GM19324 (cell line): ENCODE data around the gene FAM229B.
"Not testable (repeated sequence)": the region's sequence is repeated elsewhere in the genome, so short reads cannot be mapped to it uniquely, and the experiment has no call there.

Source experiments
- ATAC-seq: cut with Tn5 transposase; IDR thresholded peaks from one replicate; pipeline ENCODE4 v1.9.1; 2021; ENCODE audit warnings: mild to moderate bottlenecking, moderate library complexity; ENCODE audit not compliant: unreplicated experiment, low FRiP score

The FAM229B gene

DNA sequence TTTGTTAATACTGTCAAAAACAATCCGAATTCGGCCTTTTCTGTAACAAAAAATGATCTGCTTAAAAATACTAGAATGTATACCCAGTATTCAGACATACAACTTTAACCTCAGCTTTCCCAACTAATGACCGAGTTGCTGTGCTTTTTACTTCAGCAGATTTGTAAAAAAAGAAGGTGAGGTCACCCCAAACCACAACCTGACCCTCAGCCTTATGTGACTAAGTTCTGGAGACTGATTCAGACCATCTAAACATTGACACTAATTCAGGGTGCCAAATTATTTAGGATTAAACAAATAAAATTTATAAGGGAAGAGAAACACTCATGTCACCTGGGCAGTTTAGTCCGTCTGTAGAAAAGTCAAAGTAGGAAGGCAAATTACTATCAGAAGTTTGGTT lies 25.8 kb upstream of the FAM229B start:
- ATAC-seq, result no peak

DNA sequence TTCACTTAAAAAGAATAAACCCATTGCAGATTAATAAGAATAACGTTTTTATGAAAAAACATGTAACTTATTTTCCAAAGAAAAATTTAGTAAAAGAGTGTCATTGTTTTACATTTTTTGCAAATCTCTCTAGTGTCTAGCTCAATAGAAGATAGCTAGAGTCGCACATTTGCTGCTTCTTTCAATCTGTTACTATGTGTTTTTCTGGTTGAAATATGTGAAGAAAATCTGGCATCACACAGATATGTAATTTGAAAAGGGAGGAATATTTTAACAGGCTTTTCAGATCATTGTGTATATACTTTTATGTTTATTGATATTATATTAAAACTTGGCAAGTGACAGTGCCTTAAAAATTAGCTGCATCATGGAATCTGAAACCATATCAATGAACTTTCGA lies 24.4 kb upstream of the FAM229B start:
- no peak for ATAC-seq

DNA sequence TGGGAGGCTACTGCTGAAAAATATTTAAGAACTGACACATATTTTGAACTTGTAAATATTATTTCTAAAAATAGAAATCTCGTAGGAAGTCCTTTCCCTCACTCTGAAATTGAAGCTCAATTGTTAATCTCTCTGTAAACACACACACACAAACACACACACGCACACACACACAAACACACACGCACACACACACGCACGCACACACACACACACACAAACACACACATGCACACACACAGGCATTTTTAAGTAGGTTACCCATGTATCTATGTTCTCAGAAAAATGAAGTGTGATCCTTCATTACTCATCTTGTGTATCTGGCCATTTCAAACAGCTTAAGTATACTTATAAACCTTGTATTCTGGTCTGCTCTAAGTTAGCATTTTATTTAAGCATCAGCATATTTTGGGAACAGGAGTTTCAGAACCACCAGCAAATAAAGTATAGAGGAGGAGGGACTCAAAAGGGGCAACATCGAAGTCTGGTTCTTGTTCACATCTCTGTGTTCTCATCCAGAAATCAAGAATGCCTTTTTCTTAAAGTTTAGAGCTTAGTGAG lies 21.9 kb upstream of the FAM229B start:
- no peak for ATAC-seq

DNA sequence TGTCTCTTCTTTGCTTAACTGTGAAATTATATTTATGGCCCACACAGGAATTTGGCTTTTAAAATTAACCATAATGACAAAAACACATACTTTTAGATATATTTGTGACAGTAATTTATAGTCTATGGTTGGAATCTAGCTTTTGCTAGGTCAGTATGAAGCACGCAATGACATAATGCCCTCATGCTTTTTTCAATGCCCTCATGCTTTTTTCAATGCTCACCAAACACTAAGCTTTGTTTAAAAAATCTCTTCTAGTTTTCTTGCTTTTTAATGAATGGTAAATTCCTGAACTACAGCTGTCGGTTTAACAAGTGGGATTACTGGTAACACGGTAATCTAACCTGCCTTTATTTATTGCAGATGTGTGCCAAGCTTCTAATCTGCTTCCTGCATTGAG lies 20.8 kb upstream of the FAM229B start:
- no peak for ATAC-seq

DNA sequence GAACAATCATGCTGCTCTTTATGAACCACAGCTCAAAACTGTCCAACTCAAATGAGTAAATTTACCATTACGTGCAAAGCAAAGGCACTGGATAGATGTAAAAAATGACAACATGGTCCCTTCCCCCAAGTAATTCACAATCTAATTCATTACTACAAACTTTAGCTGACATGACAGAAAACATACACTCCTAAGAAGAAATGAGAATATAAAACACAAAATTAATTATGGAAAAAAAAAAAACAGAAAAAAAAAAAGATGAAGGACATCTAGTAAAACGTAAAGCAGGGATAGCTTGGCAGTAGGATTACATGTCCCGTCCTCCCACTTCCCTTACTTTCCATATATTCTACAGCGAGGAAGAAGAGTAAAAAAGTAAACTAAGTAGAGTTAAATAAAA lies 5.8 kb upstream of the FAM229B start:
- ATAC-seq, result no peak

DNA sequence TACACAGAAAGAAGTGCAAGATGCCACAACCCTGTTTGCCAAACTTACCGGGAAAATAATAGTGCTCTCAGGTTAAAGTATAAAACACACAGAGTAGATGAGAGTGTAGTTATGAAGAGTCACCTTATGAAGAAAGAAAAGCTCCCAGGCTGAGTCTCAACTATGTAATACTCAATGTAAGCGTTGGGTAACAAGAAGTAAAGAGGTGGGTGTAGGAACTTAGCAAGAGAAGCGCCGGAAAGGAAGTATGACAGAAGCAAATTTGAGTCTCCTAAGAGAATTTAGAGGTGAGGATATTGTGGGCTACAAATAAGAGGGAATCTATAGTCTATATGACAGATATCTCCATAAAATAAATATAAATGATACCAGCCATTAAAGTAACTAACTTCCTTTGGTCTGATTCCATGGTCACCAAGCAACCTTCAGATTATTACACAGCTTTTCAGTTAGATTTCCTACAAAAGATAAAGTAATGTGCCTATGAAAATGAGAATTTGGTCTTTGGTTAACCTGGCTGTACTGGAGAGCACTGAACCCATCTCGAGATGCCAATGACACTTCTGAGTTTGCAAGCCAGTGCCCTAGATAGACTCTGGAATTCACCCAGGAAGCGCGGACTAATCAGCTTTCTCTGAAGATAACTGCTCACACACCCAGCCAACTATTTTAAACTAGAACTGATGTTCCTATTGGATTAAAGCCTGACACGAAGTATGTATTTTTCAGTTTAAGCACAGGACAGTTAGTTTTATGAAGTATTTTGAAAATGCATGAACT lies 1.9 kb upstream of the FAM229B start:
- ATAC-seq, result no peak

DNA sequence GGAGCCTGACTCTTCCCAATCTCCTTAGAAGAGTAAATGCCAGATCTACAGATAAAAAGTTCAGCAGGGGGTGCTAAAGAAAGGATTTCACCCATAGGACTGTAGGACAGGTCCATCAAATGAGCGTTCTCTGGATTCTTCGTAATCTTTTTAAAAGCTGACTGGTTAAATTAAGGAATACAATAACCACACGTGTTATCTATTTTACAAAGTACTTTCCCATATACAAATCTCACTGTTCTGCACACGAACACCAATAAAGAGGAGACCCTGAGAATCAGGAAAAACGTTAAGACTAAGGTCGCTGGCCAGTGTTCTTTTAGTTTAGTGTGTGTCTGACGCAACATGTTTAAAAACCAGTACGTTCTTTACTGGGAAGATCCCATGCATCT lies 651 bp upstream of the FAM229B start:
- ATAC-seq, result no peak

DNA sequence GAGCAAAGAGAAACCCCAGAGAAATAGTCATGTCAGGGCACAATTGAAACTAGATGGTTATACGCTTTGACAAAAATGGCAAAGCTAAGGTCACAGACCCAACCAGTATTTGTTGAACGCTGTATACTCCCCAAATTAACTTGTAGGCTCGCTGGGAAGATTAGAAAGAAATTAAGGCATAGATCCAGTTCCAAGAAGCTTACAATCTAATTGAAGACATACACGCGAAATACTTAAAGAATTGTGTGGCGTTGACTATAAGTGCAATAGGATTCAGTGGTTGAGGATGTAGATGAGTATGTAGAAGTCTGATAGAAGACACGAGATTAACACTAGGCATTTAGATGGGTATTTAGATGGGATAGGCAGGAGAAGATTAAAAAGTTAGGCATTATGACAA lies 525 bp downstream of the FAM229B start:
- ATAC-seq, result no peak

DNA sequence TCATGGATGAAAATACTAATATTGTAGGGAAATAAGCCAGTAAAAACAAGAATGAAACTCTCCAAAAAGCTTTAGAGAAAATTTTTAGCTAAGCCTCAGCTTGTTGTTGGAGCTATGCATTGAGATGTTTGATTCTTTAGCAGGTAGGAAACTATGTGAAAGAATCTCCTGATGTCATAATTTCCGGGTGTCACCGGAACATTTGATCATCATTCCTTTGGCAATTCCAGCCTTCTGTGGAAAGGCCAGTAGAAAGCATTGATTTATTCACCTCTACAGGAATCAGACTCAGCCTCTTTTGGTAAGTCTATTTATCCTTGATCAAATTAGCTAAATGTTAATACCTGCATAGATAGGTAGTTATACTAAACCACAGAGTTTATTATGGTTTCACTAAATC lies 9.5 kb downstream of the FAM229B start:
- no peak for ATAC-seq

DNA sequence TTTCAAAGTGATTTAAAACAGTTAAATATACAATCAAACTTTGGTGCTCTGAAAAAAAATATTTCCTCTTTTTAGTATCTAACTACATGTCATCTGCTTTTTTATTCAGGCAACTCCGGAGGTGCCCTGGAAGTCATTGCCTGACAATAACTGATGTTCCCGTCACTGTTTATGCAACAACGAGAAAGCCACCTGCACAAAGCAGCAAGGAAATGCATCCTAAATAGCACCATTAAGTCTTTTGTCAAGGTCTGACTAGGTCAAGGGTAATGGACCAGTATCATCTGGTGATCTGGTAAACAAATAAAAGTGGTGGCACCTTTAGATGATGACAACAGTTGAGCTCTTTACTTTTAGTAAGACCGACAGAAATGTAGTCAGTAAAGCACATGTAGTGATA lies 13.2 kb downstream of the FAM229B start:
- ATAC-seq, result no peak

DNA sequence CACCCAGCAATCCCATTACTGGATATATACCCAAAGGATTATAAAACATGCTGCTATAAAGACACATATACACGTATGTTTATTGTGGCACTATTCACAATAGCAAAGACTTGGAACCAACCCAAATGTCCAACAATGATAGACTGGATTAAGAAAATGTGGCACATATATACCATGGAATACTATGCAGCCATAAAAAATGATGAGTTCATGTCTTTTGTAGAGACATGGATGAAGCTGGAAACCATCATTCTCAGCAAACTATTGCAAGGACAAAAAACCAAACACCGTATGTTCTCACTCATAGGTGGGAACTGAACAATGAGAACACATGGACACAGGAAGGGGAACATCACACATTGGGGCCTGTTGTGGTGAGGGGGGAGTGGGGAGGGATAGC lies 18.6 kb downstream of the FAM229B start:
- ATAC-seq, result not testable (repeated sequence)

DNA sequence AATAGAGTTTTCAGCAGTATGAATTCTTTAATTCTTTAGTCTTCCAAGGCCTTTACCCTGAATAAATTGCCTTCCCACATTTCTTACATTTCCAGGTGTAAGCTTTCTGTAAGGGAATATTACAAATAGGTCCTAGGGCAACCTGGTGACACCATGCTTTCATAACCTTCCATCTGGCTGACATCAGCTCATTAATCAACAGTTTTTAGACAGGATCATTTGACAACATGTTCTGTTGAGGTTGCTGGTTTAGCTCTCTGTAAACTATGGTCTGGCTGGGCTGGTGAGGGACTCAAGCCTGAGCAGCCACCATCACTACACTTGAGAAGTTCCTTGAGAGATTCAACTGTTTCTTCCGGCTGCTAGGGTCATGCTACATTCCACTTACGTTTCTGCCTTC lies 19.2 kb downstream of the FAM229B start:
- ATAC-seq, result no peak

DNA sequence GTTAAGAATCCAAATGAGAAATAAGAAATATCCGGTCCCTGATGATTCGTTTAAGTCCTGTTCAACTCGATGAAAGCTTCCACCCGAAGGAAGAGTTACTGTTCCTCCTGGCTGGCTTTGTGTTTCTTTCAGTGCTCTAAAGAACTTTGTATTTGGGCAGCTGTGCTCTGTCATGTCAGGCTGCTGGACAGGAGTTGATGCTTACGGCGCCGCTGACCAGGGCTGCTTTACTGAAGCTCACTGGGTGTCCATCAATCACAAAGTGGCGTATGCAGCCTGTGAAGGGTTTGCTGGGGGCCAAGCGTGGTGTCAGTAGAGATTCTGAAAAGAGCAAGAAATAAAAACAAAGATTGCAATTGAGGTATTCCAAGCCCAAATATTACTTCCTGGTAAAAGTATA lies 21.9 kb downstream of the FAM229B start:
- no peak for ATAC-seq

DNA sequence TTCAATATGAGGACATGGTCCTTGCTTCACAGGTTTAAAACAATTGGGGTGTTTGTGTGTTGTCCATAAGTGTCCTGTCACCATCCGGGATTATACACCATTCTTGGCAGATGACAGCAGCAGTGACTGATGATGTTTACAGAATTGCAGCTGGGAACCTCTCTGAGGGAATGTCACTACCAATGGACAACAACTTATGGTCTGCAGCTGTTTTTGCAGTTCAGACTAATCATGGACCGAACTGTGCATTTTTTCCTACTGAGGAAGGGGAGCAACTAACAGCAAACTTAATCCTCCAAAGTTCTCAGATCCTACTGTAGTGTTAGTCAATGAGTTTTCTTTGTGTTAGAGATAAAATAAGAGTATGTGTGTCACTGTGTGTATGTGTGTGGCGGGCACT lies 26.0 kb downstream of the FAM229B start:
- no peak for ATAC-seq

DNA sequence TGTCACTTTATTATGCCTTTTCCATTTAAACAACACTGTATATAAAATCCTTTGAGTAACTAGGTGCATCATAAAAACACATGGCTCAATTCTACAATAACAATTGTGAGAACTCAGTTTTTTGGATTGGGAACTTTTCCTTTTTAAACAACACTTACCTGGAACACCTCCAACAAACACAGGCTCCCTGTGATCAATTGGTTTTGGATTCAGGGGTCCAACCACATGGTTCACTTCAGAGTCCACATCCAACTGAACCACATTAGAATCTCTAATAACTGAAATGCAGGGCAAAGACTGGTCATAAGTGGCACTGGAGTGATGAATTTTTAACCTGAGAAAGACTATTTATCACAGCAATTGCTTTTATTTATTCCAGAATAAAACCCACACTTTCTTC lies 26.5 kb downstream of the FAM229B start:
- no peak for ATAC-seq

DNA sequence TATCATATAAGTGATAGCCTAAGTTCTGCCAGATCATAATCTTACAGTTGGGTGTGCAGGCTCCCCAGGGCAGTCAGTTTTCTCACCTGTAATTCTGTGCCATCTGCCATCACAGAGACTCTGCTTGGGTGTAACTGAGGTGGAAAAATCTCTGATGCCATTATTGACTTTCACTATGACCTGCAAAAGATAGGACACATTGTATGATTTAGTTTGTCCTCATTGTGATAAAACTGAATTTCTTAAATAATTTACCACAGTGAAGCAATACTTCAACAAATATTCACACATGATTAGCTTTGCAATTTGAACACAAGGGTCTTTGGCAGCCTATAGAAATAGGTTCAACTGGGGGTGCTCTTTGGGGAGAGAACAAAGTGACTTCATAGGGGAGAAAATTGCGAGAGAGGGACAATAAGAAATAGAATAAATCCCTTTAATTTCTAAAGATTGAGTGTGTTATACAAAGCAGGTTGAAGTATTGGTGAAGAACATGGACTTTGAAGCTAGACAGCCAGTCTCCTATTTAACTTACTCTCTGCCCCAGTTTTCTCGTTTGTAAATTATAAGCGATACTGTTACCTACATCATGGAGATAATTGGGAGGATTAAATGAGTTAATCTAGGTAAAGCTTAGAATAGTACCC lies 27.3 kb downstream of the FAM229B start:
- ATAC-seq, result no peak

DNA sequence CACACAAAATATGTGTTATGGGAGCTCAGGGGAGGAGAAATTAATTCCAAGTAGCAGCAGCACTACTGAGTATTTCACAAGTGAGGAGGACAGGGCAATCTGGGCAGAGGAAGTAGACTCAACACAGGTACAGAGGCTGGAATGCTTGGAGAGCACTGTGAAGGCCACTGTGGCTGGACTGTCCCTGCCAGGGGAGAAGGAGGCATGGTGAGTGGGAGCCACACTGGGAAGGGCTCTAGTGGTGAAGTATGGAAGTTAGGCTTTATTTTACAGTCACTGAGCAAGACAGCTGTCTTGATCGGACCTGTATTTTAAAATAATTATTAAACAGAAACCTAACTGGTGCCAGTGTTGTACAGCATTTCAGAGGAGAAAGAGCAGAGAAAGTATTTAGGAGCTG lies 28.8 kb downstream of the FAM229B start:
- ATAC-seq, result no peak

DNA sequence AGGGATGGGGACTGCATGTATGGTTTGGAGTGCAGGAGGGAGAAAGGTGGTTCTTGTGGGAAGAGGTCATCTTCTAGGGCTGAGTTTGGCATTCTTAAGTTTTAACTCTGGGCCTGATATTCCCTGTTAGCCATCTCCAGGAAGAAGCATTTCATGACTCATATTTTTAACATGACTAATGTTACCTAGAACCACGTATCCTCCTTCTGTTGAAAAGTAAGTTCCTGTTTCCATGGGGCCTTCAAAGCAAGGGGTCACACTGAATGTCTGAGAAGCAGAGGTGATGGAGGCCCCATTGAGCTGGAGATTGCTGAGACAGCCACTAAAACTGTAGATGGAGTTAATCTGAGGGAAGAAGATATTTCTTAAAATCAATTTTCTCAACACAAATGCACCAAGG lies 30.2 kb downstream of the FAM229B start:
- ATAC-seq, result no peak

DNA sequence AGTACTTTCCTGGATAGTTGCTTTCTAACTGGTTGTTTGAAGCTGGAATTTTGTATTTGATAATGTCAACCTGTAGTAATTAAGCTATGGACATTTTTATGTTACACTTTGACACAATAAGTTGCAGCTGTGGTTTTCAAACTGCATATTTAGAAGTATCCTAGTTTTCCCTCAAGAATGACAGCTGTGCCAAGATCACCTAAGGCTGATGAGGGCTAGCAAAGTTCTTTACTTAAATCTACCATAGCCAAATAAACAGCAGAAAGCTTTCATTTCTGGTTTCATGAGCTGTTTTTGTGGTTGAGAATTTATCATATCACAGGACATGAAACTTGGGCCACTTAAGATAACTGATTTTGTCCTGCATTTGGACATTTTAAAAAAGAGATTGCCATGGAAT lies 30.6 kb downstream of the FAM229B start:
- no peak for ATAC-seq

DNA sequence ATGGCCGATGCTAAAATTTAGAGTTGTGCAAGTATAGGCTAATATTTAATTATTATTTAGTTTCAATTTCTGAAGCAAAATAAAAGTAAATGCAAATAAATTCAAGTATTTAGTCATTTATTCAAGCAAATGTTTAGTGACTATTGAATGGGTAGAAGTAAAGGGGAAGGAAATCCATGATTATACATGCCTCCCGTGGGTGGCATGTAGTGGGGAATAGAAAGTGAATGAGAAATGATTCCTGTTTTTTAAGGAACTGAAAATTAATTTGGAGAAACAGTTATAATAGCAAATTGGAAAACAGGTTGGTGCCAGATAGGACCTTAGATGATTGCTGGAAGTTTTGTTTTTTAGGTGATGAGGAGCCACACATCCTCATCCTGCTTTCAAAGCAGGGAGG lies 35.4 kb downstream of the FAM229B start:
- ATAC-seq, result no peak

DNA sequence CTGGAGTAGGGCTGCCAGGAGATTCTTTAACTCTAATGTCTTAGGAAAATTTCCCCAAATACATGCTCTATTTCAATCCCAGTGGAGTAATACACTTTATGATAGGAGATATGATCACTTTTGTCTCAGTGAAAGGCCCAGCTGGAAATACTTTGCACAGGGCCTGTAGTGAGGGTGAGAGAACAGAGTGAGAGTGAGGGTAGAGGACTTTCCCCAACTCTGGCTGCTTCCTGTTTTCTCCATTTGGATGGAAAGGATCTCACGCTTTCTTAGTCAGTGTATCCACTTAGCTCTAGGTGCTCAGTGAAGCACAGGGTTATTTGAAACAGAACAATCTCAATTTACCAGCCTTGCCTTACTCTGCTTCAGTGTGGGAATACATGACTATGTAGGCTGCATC lies 36.6 kb downstream of the FAM229B start:
- no peak for ATAC-seq

DNA sequence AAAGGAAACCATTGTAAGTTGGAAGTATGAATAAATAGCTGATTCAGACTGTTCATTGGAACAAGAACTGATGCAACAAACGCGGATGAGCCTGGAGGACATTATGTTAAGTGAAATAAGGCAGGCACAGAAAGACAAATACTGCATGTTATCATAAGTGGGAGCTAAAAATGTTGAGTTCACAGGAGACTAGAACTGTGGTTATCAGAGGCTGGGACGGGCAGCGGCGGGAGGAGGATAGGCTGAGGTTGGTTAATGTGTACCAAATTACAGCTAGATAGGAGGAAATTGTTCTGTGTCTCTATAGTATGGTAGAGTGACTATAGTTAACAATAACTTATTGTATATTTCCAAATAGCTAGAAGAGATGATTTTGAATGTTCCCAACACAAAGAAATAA lies 40.8 kb downstream of the FAM229B start:
- no peak for ATAC-seq
